DND-41 (cell line): ENCODE measurements around the gene CCDC134.

Source experiments
- ATAC-seq: fragments of 200-7000 bp; cut with Tn5 transposase; 3 replicates; pipeline ENCODE4 v1.9.1; 2021; ENCODE audit warnings: low read depth; ENCODE audit not compliant: insufficient read depth
- DNase-seq: peaks from one replicate; pipeline ENCODE4 v3.0.0-alpha.2; 2020
- H2AFZ ChIP-seq: 2 replicates; pipeline ENCODE4 v1.6.0; 2012; ENCODE audit warnings: low read depth, low read length
- H3K27ac ChIP-seq: 2 replicates; pipeline ENCODE4 v1.5.1; 2012; ENCODE audit warnings: low read length, inconsistent platforms
- H3K27me3 ChIP-seq: fragments of 200-600 bp; sonication (generic); 2 replicates; pipeline ENCODE4 v1.6.0; 2012; ENCODE audit warnings: low read length, mild to moderate bottlenecking, inconsistent platforms; ENCODE audit not compliant: insufficient read depth, poor library complexity
- H3K36me3 ChIP-seq: 2 replicates; pipeline ENCODE4 v1.5.1; 2012; ENCODE audit warnings: low read length, inconsistent platforms; ENCODE audit not compliant: insufficient read depth
- H3K4me1 ChIP-seq: 2 replicates; pipeline ENCODE4 v1.5.1; 2012; ENCODE audit warnings: mild to moderate bottlenecking, low read length; ENCODE audit not compliant: insufficient read depth
- H3K4me2 ChIP-seq: 2 replicates; pipeline ENCODE4 v1.6.0; 2012; ENCODE audit warnings: mild to moderate bottlenecking, moderate library complexity, low read length, inconsistent platforms; ENCODE audit not compliant: insufficient read depth
- H3K4me3 ChIP-seq, 2 experiments: fragments of 200-600 bp in 1 of 2; shearing (Covaris generic) in 1 of 2; 2 replicates each; pipeline ENCODE4 v1.5.1; 2012 to 2016; ENCODE audit warnings: inconsistent platforms in 2 of 2, low read length in 2 of 2, mild to moderate bottlenecking in 2 of 2, low read depth in 1 of 2, moderate library complexity in 1 of 2
- H3K79me2 ChIP-seq: 2 replicates; pipeline ENCODE4 v1.6.0; 2012; ENCODE audit warnings: low read length, inconsistent platforms; ENCODE audit not compliant: insufficient read depth
- H3K9ac ChIP-seq: 2 replicates; pipeline ENCODE4 v1.6.0; 2012; ENCODE audit warnings: low read depth, mild to moderate bottlenecking, inconsistent platforms, low read length, moderate library complexity
- H3K9me3 ChIP-seq: 2 replicates; pipeline ENCODE4 v1.5.1; 2012; ENCODE audit warnings: low read length, moderate library complexity, mild to moderate bottlenecking, inconsistent platforms; ENCODE audit not compliant: insufficient read depth, severe bottlenecking
- H4K20me1 ChIP-seq: 2 replicates; pipeline ENCODE4 v1.6.0; 2012; ENCODE audit warnings: low read length; ENCODE audit not compliant: insufficient read depth
- EZH2 ChIP-seq: IDR thresholded peaks from 3 replicates; pipeline ENCODE4 v1.6.1; 2012; ENCODE audit warnings: borderline replicate concordance, low read depth, mild to moderate bottlenecking, moderate library complexity, low read length, inconsistent platforms; ENCODE audit not compliant: severe bottlenecking
- TF ChIP-seq, protein P1 (sequence below): IDR thresholded peaks from 2 replicates; pipeline ENCODE4 v1.5.1; 2012; ENCODE audit warnings: borderline replicate concordance, low read length, moderate library complexity, mild to moderate bottlenecking; ENCODE audit not compliant: poor library complexity, severe bottlenecking; ENCODE audit errors: extremely low read depth

Gene CCDC134

DNA sequence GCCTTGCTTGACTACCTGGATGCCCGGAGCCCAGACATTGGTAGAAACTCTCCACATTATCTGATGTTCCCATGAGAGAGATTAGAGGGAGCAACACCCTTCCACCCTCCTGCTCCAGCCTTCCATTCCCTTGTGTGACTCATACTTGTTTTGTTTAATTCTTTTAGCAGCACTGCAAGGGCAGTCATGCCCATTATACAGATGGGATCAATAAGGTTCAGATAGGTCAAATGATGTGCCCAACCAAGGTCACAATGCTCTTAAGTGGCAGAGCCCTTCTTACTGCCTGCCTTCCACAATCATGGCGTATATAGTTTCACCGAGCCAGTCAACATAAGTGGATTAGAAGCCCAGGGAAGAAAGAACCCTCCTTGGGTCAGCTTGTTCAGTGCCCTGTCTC is 6.6 kb upstream of the CCDC134 start:
- Histone ChIP-seq H3K9ac (no peak overlapping the region), H3K4me2 (no peak overlapping the region), H3K27ac (no peak overlapping the region), H2AFZ (no peak overlapping the region), H3K9me3 (no peaks in the 10 kb centered on the region), H4K20me1 (no peaks in the 10 kb centered on the region), H3K79me2 (no peaks in the 10 kb centered on the region), H3K4me1 (no peaks in the 10 kb centered on the region), H3K4me3 (no peak overlapping the region), H3K36me3 (no peaks in the 10 kb centered on the region), H3K27me3 (no peaks in the 10 kb centered on the region)
- no peak for TF ChIP-seq EZH2
- TF ChIP-seq, protein P1, sequence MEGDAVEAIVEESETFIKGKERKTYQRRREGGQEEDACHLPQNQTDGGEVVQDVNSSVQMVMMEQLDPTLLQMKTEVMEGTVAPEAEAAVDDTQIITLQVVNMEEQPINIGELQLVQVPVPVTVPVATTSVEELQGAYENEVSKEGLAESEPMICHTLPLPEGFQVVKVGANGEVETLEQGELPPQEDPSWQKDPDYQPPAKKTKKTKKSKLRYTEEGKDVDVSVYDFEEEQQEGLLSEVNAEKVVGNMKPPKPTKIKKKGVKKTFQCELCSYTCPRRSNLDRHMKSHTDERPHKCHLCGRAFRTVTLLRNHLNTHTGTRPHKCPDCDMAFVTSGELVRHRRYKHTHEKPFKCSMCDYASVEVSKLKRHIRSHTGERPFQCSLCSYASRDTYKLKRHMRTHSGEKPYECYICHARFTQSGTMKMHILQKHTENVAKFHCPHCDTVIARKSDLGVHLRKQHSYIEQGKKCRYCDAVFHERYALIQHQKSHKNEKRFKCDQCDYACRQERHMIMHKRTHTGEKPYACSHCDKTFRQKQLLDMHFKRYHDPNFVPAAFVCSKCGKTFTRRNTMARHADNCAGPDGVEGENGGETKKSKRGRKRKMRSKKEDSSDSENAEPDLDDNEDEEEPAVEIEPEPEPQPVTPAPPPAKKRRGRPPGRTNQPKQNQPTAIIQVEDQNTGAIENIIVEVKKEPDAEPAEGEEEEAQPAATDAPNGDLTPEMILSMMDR, result no peak
- ATAC-seq (no peak), DNase-seq (no peak)

DNA sequence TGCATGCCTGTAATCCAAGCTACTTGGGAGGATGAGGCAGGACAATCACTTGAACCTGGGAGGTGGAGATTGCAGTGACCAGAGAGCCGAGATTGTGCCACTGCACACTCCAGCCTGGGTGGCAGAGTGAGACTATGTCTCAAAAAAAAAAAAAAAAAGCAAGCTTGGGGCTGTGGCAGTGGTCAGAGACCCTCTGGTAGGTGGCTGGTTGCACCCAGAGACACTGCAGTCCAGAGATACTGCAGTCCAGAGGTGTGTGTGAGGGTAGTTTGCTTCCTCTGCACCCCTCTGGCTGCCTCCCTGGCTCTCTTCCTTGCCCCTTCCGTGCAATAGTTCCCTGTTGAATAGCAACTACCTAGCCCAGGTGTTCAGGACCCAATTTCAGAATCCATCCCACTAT is 1.7 kb upstream of the CCDC134 start:
- ATAC-seq (no peak), DNase-seq (no peak)
- H3K4me3 ChIP-seq, result no peak overlapping the region
- no peaks in the 10 kb centered on the region for H3K9me3 ChIP-seq
- peaks cover 29% of the 10 kb centered on the region for H3K79me2 ChIP-seq
- no peak overlapping the region for H3K4me2 ChIP-seq
- H3K9ac ChIP-seq, result no peak overlapping the region
- TF ChIP-seq EZH2, result no peak
- TF ChIP-seq, protein P1, result no peak
- H4K20me1 ChIP-seq, result peaks cover 4% of the 10 kb centered on the region; the same call in 1 of the 2 replicates
- no peak overlapping the region for H2AFZ ChIP-seq
- no peaks in the 10 kb centered on the region for H3K36me3 ChIP-seq
- peaks cover 31% of the 10 kb centered on the region for H3K4me1 ChIP-seq
- H3K27ac ChIP-seq, result no peak overlapping the region
- no peaks in the 10 kb centered on the region for H3K27me3 ChIP-seq

DNA sequence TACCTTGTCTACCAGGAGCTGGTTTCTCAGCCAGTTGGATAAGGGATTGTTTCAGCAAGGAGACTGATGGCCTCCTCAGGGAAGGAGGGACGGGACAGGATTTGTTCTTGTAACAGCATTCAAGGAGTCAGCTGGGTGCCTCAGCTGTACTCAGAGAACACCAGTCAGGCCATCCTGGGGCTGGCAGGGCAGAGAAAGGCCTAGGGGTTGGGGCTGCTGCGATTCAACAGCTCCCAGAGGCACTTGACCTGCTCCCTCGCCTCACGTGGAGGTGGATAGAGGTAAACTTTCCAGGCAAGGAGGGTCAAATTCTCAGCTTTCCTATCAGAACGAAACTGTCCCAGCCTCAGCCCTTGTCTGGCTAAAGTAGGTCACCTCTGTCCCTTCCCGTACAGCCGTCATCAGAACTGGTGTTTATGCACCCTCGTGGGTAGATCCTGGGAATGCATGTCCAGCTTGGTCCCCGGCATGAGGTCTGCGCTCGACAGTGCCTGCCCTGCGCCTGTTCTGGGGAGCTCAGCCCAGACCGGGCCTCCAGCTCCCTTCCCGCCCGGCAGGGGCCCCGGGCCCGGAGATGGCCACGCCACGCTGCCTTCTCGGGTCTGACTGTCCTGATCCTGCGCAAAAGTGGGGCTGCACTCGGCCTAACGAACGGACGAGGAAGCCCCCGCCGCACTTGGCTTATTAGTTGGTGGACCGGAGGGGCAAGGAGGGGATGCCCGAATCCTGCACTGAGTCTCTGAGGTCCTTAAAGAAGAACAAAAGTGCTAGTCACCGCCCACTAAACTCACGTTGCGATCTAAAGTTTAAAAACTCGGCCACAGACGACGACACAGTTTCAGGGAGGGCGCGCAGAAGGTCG is 762 bp upstream of the CCDC134 start:
- peak; percentile 12 for DNase-seq

More for the DNA sequence above, 762 bp upstream of the CCDC134 start:
- H3K4me3 ChIP-seq, result peak overlapping the region; percentile 72 to 89
- H3K9me3 ChIP-seq, result no peaks in the 10 kb centered on the region
- H3K27ac ChIP-seq, result peak overlapping the region; percentile 94
- no peaks in the 10 kb centered on the region for H3K36me3 ChIP-seq
- peak; percentile 7; the same call in 2 of the 3 replicates for ATAC-seq
- H2AFZ ChIP-seq, result peak overlapping the region; percentile 91
- H3K4me1 ChIP-seq, result peaks cover 31% of the 10 kb centered on the region
- peaks cover 4% of the 10 kb centered on the region; the same call in 1 of the 2 replicates for H4K20me1 ChIP-seq
- peaks cover 39% of the 10 kb centered on the region for H3K79me2 ChIP-seq
- peak overlapping the region; percentile 95 for H3K4me2 ChIP-seq
- TF ChIP-seq EZH2, result no peak
- TF ChIP-seq, protein P1, result no peak
- peak overlapping the region; percentile 87 for H3K9ac ChIP-seq
- H3K27me3 ChIP-seq, result no peaks in the 10 kb centered on the region
